GM23338 (cell line): ENCODE data around the gene ZNF429. TPM values are rescaled to one million over a fixed set of nuclear protein-coding genes. Genes with fewer than 3 reads are reported as not detected.
"Not testable (repeated sequence)": the region's sequence is repeated elsewhere in the genome, so short reads cannot be mapped to it uniquely, and the experiment has no call there.

Experiments
- ATAC-seq: fragments of 200-7000 bp; cut with Tn5 transposase; 3 replicates; pipeline ENCODE4 v1.9.1; 2020
- DNase-seq: peaks from one replicate; pipeline ENCODE4 v3.0.0-alpha.2; 2015; ENCODE audit warnings: low spot score
- H2AFZ ChIP-seq: fragments of 200-600 bp; sonication (generic); 2 replicates; pipeline ENCODE4 v1.8.0; 2016; ENCODE audit warnings: antibody characterized with exemption, mild to moderate bottlenecking, moderate library complexity
- H3F3A ChIP-seq: fragments of 200-600 bp; sonication (generic); replicated peaks from 2 replicates; pipeline ENCODE4 v1.8.0; 2017; ENCODE audit warnings: antibody characterized with exemption, mixed run types, low read depth
- H3K27ac ChIP-seq: fragments of 200-600 bp; sonication (generic); 2 replicates; pipeline ENCODE4 v1.6.1; 2016; ENCODE audit warnings: low read depth
- H3K27me3 ChIP-seq: fragments of 200-600 bp; sonication (generic); 2 replicates; pipeline ENCODE4 v1.8.0; 2016; ENCODE audit warnings: mild to moderate bottlenecking, mixed run types, moderate library complexity; ENCODE audit not compliant: insufficient read depth
- H3K36me3 ChIP-seq: fragments of 200-600 bp; sonication (generic); 2 replicates; pipeline ENCODE4 v1.8.0; 2016; ENCODE audit warnings: mild to moderate bottlenecking; ENCODE audit not compliant: insufficient read depth
- H3K4me1 ChIP-seq: fragments of 200-600 bp; sonication (generic); 2 replicates; pipeline ENCODE4 v1.8.0; 2016; ENCODE audit warnings: mild to moderate bottlenecking, moderate library complexity; ENCODE audit not compliant: insufficient read depth
- H3K4me2 ChIP-seq: fragments of 200-600 bp; sonication (generic); 2 replicates; pipeline ENCODE4 v1.7.1; 2017; ENCODE audit warnings: mixed run types
- H3K4me3 ChIP-seq: fragments of 200-600 bp; sonication (generic); 2 replicates; pipeline ENCODE4 v1.6.1; 2016; ENCODE audit warnings: mixed run types
- H3K79me2 ChIP-seq: fragments of 200-600 bp; sonication (generic); replicated peaks from 2 replicates; pipeline ENCODE4 v1.8.0; 2017; ENCODE audit warnings: mild to moderate bottlenecking; ENCODE audit not compliant: insufficient read depth
- H3K9me2 ChIP-seq: fragments of 200-600 bp; sonication (generic); 2 replicates; pipeline ENCODE4 v1.8.0; 2017; ENCODE audit not compliant: insufficient read depth
- H4K20me1 ChIP-seq: fragments of 200-600 bp; sonication (generic); replicated peaks from 2 replicates; pipeline ENCODE4 v1.8.0; 2017; ENCODE audit warnings: mild to moderate bottlenecking; ENCODE audit not compliant: insufficient read depth
- H3K27ac Mint-ChIP-seq: 2 replicates; pipeline ENCODE4 v1.8.0; 2020; ENCODE audit warnings: inconsistent platforms, mild to moderate bottlenecking, moderate library complexity, mixed read lengths
- H3K27me3 Mint-ChIP-seq: 3 replicates; pipeline ENCODE4 v1.8.0; 2022; ENCODE audit warnings: low read depth, mild to moderate bottlenecking, moderate library complexity, mixed read lengths, inconsistent platforms; ENCODE audit not compliant: insufficient read depth, poor library complexity
- H3K36me3 Mint-ChIP-seq: 3 replicates; pipeline ENCODE4 v1.8.0; 2021; ENCODE audit warnings: low read depth, mild to moderate bottlenecking, inconsistent platforms, moderate library complexity, mixed read lengths
- H3K4me1 Mint-ChIP-seq: 3 replicates; pipeline ENCODE4 v1.8.0; 2020; ENCODE audit warnings: mild to moderate bottlenecking, inconsistent platforms, mixed read lengths
- H3K4me3 Mint-ChIP-seq: 3 replicates; pipeline ENCODE4 v1.8.0; 2021; ENCODE audit warnings: moderate library complexity, mild to moderate bottlenecking, inconsistent platforms, mixed read lengths
- H3K9me3 Mint-ChIP-seq: 3 replicates; pipeline ENCODE4 v1.8.0; 2020; ENCODE audit warnings: moderate library complexity, mild to moderate bottlenecking, inconsistent platforms, mixed read lengths
- CREB1 ChIP-seq: fragments of 250-450 bp; sonication (Bioruptor Pico); IDR thresholded peaks from 2 replicates; pipeline ENCODE4 v1.5.0; 2020; ENCODE audit warnings: low read depth, mild to moderate bottlenecking, moderate library complexity
- NANOG ChIP-seq: IDR thresholded peaks from 2 replicates; pipeline ENCODE4 v1.6.1; 2016; ENCODE audit warnings: antibody characterized with exemption, borderline replicate concordance
- REST ChIP-seq: IDR thresholded peaks from one replicate; pipeline ENCODE4 v1.6.1; 2018; ENCODE audit warnings: antibody characterized with exemption; ENCODE audit not compliant: unreplicated experiment
- polyA plus RNA-seq: library from polyadenylated mRNA; unstranded; fragments of >200 nt; fragmentation: Nextera tagmentation; extraction: Ambion mirVana; gene quantifications from 2 replicates; pipeline ENCODE4 v1.2.1, GENCODE V29; 2016
- total RNA-seq: library from RNA; depleted of rRNA; stranded (reverse); fragments of >200 nt; shearing (Covaris generic); gene quantifications from 2 replicates; pipeline ENCODE4 v1.2.3, GENCODE V29; 2014
- TF ChIP-seq, protein P1 (sequence below), 2 experiments: fragments of 200-600 bp in 1 of 2; sonication (generic) in 1 of 2; conservative IDR thresholded peaks; 2 replicates each; pipeline versions ENCODE4 v1.5.1 to v1.6.1; 2016 to 2017; ENCODE audit warnings: antibody characterized with exemption in 2 of 2, low read depth in 2 of 2, mild to moderate bottlenecking in 2 of 2, moderate library complexity in 1 of 2

Gene ZNF429
- total and polyA plus RNA-seq, 2 experiments from 2014 or later: 13.4 to 18.9 TPM

GRCh38 chr19:21532904-21533303 lies 27.5 kb downstream of the ZNF429 start (continued):
- TF ChIP-seq, protein P1, sequence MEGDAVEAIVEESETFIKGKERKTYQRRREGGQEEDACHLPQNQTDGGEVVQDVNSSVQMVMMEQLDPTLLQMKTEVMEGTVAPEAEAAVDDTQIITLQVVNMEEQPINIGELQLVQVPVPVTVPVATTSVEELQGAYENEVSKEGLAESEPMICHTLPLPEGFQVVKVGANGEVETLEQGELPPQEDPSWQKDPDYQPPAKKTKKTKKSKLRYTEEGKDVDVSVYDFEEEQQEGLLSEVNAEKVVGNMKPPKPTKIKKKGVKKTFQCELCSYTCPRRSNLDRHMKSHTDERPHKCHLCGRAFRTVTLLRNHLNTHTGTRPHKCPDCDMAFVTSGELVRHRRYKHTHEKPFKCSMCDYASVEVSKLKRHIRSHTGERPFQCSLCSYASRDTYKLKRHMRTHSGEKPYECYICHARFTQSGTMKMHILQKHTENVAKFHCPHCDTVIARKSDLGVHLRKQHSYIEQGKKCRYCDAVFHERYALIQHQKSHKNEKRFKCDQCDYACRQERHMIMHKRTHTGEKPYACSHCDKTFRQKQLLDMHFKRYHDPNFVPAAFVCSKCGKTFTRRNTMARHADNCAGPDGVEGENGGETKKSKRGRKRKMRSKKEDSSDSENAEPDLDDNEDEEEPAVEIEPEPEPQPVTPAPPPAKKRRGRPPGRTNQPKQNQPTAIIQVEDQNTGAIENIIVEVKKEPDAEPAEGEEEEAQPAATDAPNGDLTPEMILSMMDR (conservative IDR thresholded peaks at IDR 0.05; ENCODE audit: low read depth in 2 of 2): no peak

DNA sequence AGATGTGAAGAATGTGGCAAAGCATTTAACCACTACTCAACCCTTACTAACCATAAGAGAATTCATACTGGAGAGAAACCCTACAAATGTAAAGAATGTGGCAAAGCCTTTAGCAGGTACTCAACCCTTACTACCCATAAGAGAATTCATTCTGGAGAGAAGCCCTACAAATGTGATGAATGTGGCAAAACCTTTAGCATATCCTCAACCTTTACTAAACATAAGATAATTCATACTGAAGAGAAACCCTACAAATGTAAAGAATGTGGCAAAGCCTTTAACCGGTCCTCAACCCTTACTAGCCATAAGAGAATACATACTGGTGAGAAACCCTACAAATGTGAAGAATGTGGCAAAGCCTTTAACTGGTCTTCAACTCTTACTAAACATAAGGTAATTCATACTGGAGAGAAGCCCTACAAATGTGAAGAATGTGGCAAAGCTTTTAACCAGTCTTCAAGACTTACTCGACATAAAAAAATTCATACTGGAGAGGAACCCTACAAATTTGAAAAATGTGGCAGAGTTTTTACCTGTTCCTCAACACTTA lies 31.4 kb downstream of the ZNF429 start:
- H3K4me1 ChIP-seq, H3K27ac ChIP-seq, H3K27ac Mint-ChIP-seq, H3K79me2 ChIP-seq, H3K9me2 ChIP-seq, H3K4me2 ChIP-seq, H3K27me3 Mint-ChIP-seq, H3K4me3 Mint-ChIP-seq, H2AFZ ChIP-seq, DNase-seq, H3K4me3 ChIP-seq, H4K20me1 ChIP-seq, H3K27me3 ChIP-seq, H3K4me1 Mint-ChIP-seq, ATAC-seq, H3F3A ChIP-seq: not testable (repeated sequence)
- Mint-ChIP-seq H3K9me3 (peaks cover 72% of the 10 kb centered on the region), H3K36me3 (peaks cover 77% of the 10 kb centered on the region)
- peaks cover 44% of the 10 kb centered on the region for H3K36me3 ChIP-seq

DNA sequence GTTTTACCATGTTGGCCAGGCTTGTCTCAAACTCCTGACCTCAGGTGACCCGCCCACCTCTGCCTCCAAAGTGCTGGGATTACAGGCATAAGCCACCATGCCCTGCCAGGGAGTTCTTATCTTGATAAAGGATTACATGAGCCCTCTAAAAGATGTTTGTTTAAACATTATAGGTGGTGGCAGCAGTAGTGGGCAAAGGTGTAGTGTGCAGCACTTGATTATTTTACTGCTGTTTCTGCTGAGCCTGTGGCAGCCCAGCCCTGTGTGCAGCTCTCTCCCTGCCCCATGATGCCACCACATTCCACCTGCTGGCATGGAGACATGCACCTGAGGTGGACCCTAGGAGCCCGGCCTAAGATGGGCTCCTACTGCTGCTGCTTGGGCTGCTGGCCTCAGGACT lies 54.0 kb downstream of the ZNF429 start:
- no peak overlapping the region for H3K27ac Mint-ChIP-seq
- no peak overlapping the region for H3K4me2 ChIP-seq
- no peak overlapping the region for H3K4me3 ChIP-seq
- no peaks in the 10 kb centered on the region for H3F3A ChIP-seq
- no peaks in the 10 kb centered on the region for H3K79me2 ChIP-seq
- H3K4me3 Mint-ChIP-seq: no peak overlapping the region
- H3K27me3 Mint-ChIP-seq: no peaks in the 10 kb centered on the region
- TF ChIP-seq REST (no peak), NANOG (no peak), CREB1 (CRISPR knock-in tag) (no peak)
- TF ChIP-seq, protein P1 (conservative IDR thresholded peaks at IDR 0.05; ENCODE audit: low read depth in 2 of 2): no peak
- no peaks in the 10 kb centered on the region for H3K27me3 ChIP-seq
- no peaks in the 10 kb centered on the region for H3K4me1 ChIP-seq
- no peaks in the 10 kb centered on the region for H3K9me2 ChIP-seq
- peaks cover 8% of the 10 kb centered on the region for H3K9me3 Mint-ChIP-seq
- H3K27ac ChIP-seq: no peak overlapping the region
- peaks cover 4% of the 10 kb centered on the region; the same call in 1 of the 3 replicates for H3K4me1 Mint-ChIP-seq
- H3K36me3 ChIP-seq: no peaks in the 10 kb centered on the region
- no peak for DNase-seq
- peaks cover 11% of the 10 kb centered on the region; the same call in 1 of the 3 replicates for H3K36me3 Mint-ChIP-seq
- H4K20me1 ChIP-seq: no peaks in the 10 kb centered on the region
- no peak overlapping the region for H2AFZ ChIP-seq
- ATAC-seq: no peak
